Measurements from ENCODE around the gene THOC6.
"Not testable (repeated sequence)": the region's sequence is repeated elsewhere in the genome, so short reads cannot be mapped to it uniquely, and the experiment has no call there.

THOC6 gene

DNA sequence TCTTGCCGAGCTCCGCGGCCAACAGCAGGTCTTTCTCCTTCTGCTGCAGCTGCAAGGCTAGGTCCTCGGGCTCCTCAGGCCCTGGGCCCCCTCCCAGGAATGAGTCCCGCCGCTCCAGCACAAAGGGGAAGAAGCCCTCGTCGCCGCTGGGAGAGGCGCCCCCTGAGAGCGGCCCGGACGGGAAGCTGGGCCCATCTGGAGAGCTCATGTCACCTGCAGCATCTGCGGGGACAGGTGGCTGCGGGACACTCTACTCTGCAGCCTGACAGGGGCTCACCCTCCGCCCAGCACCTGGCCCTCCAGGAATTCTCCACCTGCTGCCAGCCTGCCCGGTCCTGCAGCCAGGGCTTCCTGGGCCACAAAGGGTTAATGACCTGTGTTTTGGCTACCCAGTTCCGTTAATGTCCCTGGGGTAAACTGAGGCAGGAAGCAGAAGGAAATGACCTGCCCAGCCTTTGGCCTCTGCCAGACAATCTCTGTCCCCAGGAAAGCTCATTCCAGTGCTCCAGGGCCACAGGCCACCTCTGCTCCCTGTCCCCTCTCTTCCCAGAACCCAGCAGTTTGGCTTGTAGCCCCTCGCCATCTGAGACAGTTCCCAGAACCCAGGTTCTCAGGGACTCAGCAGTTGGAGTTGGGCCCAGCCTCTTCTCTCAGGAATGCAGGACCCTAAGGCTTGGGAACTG, 11.6 kb downstream of the THOC6 start:
- DNase-seq = no peak

- DNase-seq = no peak
Observed at GRCh38 chr16:3035972-3036725, 12.3 kb downstream of the THOC6 start.

DNA sequence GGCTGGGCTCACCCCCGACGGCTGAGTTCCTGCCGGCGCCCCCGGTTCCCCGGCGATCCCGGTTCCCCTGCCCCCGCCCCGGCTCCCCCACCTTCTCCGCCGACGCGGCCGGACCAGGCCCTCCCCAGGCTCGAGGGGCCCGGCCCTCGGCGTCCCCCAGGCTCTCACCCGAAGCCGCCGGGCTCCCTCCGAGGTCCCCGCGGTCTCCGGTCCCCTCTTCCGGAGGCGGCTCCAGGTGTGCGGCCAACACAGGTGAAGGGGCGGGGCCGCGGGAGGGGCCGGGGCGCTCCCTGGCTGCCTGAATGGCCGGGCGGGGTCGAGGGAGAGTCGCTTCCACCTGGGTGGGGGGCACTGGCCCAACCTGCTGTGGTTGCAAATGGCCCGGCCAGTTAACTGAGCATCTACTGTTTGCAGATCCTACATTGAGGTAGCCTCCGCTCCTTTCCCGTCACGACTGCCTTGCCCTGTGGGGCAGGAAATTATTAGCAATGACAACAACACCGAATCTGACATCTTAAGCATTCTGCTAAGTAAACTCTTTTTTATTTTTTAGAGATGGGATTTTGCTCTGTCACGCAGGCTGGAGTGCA, 13.0 kb downstream of the THOC6 start, which contains the start of gene BICDL2:
Gene BICDL2, minus strand, starts transcription at position 219 of the 590 bp plus-strand sequence. CDS start 1,448 bp downstream, outside the sequence.
- DNase-seq = no peak

DNA sequence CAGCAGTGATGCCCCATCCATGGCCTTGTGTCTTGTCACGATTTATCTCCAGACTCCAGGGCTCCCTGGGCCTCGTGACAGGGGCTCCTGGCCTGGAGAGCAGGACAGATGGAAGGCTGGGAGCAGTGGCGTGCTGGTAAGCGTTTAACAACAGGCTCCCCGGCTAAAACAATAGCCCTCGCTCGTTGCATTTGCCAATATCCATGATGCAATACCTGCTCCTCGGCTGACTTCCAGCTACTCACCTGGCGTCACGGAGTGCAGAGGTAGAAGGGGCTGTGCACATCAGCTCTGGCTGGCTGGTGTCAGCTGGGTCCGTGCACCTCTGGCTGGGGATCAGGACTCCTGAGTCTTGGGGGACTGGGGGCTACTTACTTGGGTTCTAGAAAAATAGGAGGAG, 14.4 kb downstream of the THOC6 start:
- no peak for DNase-seq

GRCh38 chr16:3038896-3039295, 15.1 kb downstream of the THOC6 start:
- DNase-seq = no peak

DNA sequence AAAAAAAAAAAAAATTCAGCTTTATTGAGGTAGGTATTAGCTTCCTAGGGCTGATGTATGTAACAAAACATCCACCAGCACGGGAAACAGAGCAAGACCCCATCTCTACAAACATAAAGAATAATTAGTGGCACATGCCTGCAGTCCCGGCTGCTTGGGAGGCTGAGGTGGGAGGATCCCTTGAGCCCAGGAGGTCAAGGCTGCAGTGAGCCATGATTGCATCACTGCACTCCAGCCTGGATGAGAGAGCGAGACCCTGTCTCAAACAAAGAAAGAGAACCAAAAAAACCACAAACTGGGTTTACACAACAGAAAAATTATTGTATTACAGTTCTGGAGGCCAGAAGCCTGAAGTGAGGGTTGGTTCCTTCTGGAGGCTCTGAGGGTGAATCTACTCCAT, 18.5 kb downstream of the THOC6 start:
- no peak for DNase-seq

- DNase-seq = no peak
Observed at GRCh38 chr16:3044708-3045107, 20.9 kb downstream of the THOC6 start.

- no peak for DNase-seq
Observed at GRCh38 chr16:3045758-3046640, 22.2 kb downstream of the THOC6 start, which contains the start of gene MMP25. MMP25 (plus strand) TSS chr16:3046561; CDS start chr16:3046918, 357 bp downstream.

DNA sequence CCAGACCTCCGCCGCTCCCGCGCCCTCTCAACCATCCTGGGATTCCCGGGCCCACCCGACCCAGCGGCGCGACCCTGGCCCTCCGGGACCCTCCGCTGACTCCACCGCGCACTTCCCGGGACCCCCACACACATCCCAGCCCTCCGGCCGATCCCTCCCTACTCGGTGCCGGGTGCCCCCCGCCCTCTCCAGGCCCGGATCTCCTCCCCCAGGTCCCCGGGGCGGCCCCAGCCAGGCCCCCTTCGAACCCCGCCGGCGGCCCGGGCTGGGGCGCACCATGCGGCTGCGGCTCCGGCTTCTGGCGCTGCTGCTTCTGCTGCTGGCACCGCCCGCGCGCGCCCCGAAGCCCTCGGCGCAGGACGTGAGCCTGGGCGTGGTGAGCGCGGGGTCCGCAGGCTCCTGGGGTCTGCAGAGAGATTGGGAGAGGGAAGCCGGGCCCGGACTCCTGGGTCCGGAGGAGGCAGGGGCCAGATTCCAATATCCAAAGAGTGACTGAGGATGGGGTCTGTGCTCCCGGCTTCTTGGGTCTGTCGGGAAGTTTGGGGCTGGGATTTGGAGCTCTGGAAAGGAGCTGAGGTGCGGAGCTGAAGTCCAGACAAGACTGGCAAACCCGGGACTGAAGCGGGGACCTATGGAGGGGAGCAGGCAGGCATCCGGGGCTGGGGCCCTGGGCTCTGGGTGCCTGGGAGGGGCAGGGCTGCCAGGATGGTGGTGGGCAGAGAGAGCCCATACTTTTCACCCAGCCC, 23.0 kb downstream of the THOC6 start:
- no peak for DNase-seq

- no peak for DNase-seq
Observed at GRCh38 chr16:3047387-3047720, 23.5 kb downstream of the THOC6 start.

DNA sequence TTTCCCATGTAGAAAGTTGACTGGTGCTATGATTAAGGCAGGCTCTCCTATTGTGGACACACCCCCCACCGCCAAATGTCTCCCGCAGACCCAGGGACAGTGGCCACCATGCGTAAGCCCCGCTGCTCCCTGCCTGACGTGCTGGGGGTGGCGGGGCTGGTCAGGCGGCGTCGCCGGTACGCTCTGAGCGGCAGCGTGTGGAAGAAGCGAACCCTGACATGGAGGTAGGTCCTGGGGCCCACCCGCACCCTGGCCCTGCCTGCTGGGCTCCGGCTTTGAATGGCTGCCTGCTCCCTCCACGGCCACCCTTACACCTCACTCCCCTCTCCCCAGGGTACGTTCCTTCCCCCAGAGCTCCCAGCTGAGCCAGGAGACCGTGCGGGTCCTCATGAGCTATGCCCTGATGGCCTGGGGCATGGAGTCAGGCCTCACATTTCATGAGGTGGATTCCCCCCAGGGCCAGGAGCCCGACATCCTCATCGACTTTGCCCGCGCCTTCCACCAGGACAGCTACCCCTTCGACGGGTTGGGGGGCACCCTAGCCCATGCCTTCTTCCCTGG, 26.2 kb downstream of the THOC6 start:
- DNase-seq = no peak

DNA sequence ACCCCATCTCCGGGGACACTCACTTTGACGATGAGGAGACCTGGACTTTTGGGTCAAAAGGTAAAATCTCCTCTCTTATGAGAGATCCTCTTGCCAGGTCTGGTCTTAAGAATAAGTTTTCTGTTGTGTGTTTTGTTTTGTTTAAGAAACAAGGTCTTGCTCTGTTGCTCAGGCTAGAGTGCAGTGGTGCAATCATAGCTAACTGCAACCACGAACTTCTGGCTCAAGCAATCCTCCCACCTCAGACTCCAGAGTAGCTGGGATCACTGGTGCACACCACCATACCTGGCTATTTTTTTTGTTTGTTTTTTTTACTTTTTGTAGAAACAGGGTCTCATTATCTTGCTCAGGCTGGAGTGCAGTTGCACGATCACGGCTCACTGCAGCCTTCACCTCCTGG, 26.7 kb downstream of the THOC6 start:
- DNase-seq = no peak

- DNase-seq = no peak
Observed at GRCh38 chr16:3051009-3051408, 27.2 kb downstream of the THOC6 start.

- no peak for DNase-seq
Observed at GRCh38 chr16:3051494-3051893, 27.7 kb downstream of the THOC6 start.

DNA sequence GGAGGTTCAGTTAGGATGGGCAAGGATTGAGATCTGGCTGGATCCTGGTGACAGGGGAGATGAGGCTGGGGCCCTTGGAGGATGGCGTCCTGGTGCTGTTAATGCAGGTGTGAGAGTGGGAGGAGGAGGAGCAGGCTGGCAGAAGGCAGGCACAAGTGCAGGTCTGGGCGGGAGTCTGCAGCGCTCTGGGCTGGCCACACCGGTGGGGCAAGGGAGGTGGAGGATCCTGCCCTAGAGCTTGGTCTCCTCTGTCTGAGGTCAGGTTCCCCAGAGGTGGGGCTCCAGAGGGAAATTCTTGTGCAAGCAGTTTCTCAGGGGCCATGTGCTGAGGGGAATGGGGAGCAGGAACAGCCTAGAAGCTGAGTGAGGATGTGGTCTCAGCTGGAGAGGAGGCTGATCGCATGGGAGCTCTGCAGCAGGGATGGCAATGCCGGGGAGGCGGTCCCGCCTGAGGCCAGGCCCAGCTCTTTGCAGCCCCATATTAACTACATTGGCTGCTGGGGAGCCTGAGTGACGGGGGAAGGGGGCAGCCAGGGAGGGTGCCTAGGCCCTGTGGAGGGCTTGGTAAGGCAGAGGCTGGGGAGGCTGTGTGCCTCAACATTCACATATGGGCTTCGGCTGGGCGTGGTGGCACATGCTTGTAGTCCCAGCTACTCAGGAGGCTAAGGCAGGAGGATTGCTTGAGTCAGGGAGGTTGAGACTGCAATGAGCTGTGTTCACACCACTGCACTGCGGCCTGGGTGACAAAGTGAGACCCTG, 28.9 kb downstream of the THOC6 start:
- DNase-seq = not testable (repeated sequence)

- DNase-seq = not testable (repeated sequence)
Observed at GRCh38 chr16:3053330-3053710, 29.5 kb downstream of the THOC6 start.

DNA sequence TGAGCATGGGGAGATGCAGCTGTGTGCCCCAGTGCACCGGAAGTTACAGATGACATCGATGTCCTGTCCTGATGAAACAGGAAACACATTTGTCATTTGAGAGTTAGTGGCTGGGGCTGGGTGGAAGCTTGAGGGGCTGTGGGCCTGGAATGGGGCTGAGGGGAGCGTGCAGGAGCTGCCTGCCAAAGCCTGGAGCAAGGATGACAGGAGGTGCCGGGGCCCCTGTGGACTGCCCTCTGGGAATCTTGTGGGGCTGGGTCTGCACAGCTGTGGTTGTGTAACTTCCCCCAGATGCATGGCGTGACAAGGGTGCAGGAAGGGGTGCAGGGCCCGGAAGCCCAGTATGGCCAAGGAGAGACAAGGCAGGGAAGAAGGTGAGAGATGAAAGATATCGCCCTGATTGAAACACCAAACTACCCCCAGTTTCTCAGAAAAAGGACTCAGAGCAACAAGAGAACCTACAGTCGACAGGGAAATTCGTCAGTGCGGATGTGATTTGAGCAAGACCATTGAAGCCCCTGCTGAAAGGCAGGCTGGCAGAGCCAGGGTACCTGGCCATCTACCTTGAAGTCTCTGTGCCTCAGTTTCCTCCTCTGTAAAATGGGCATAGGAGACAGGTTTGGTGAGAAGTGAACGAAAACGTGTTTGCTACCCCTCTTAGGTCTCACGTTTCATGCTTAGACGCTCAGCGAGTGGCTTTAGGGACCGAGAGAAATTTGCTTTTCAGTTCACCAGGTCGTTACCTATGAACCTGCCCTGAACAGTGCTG, 31.3 kb downstream of the THOC6 start:
- no peak for DNase-seq

- not testable (repeated sequence) for DNase-seq
Observed at GRCh38 chr16:3055734-3056115, 31.9 kb downstream of the THOC6 start.

DNA sequence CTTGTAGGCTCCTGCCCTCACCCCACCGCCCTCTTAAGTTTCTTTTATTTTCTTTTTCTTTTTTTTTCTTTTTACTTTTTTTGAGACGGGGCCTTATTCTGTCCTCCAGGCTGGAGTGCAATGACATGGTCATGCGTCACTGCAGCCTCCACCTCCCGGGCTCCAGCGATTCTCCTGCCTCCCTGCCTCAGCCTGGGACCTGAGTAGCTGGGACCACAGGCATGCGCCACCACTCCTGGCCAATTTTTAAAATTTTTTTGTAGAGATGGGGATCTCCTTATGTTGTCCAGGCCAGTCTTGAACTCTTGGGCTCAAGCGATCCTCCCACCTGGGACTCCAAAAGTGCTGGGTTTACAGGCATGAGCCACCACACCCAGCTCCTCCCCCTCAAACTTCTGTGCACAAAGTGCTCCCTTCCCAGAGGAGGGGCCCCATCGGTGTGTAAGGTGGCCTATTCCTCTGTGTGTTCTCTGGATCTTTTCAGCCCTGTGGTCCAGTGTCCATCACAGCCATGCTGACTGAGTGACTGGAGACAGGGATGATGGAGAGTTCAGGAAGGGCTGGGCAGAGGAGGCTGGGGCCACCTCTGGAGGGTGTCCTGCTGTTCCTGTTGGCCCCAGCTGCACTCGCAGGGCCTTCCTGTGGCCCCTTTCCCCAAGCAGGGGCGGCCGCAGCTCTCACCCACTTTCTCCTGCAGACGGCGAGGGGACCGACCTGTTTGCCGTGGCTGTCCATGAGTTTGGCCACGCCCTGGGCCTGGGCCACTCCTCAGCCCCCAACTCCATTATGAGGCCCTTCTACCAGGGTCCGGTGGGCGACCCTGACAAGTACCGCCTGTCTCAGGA, 32.7 kb downstream of the THOC6 start:
- no peak for DNase-seq
